ENCODE results near the gene SYT11. TPM values are rescaled to one million over a fixed set of nuclear protein-coding genes. Genes with fewer than 3 reads are reported as not detected.
A peak's percentile ranks its signal among the peaks of the same experiment; 100 is the strongest.

The SYT11 gene
- total RNA-seq, 1 donor from 2014 or later: 6.3 TPM

- H4K20me1 ChIP-seq (ENCODE audit: low read depth): peaks cover 46% of the 10 kb centered on the region
- peak overlapping the region; percentile 93 for H3K4me3 ChIP-seq
- peaks cover 30% of the 10 kb centered on the region for H3F3A ChIP-seq (ENCODE audit: low read depth)
- H3K27ac ChIP-seq: peak overlapping the region; percentile 61
- peaks cover 56% of the 10 kb centered on the region for H3K79me2 ChIP-seq (ENCODE audit: low read depth)
- H3K9me3 Mint-ChIP-seq: no peaks in the 10 kb centered on the region
- no peak overlapping the region for H3K4me3 Mint-ChIP-seq
- H3K4me2 ChIP-seq: peak overlapping the region; percentile 92
- no peak for TF ChIP-seq EZH2 (IDR thresholded peaks at IDR 0.05)
- TF ChIP-seq EZH2phosphoT487 (IDR thresholded peaks at IDR 0.05): no peak
- TF ChIP-seq CTCF (IDR thresholded peaks at IDR 0.05): no peak
- H2AFZ ChIP-seq (replicated peaks): peak overlapping the region; percentile 34
- peaks cover 22% of the 10 kb centered on the region for H3K36me3 ChIP-seq
- peak overlapping the region; percentile 90 for H3K9ac ChIP-seq
- peaks cover 17% of the 10 kb centered on the region for H3K4me1 Mint-ChIP-seq
- H3K36me3 Mint-ChIP-seq: peaks cover 18% of the 10 kb centered on the region
- peaks cover 23% of the 10 kb centered on the region for H3K4me1 ChIP-seq
- H3K27ac Mint-ChIP-seq: no peak overlapping the region
- no peaks in the 10 kb centered on the region for H3K9me3 ChIP-seq (ENCODE audit: low read depth)
- H3K27me3 ChIP-seq: no peaks in the 10 kb centered on the region
- no peak for DNase-seq (ENCODE audit: low spot score)
- peaks cover 2% of the 10 kb centered on the region for H3K27me3 Mint-ChIP-seq (ENCODE audit: insufficient read depth, low read depth)
These were observed 74.3 kb downstream of the SYT11 start for GRCh38 chr1:155933591-155934096.

GRCh38 chr1:155934097-155934935 lies 74.9 kb downstream of the SYT11 start, which contains the start of gene KHDC4:
Gene KHDC4, minus strand, starts transcription at chr1:155934413. Its CDS starts 40 bp downstream, at chr1:155934373.
- Mint-ChIP-seq H3K9me3 (no peaks in the 10 kb centered on the region), H3K4me1 (peaks cover 17% of the 10 kb centered on the region), H3K27me3 (ENCODE audit: insufficient read depth, low read depth) (peaks cover 4% of the 10 kb centered on the region), H3K36me3 (peaks cover 14% of the 10 kb centered on the region), H3K4me3 (no peak within 1 kb of the TSS), H3K27ac (no peak within 1 kb of the TSS)
- peak within 1 kb of the TSS; percentile 90 for H3K9ac ChIP-seq
- H3K4me1 ChIP-seq: peaks cover 23% of the 10 kb centered on the region
- H2AFZ ChIP-seq (replicated peaks): peak within 1 kb of the TSS; percentile 74
- H3K36me3 ChIP-seq: peaks cover 17% of the 10 kb centered on the region
- peak within 1 kb of the TSS; percentile 92 for H3K4me2 ChIP-seq
- no peaks in the 10 kb centered on the region for H3K9me3 ChIP-seq (ENCODE audit: low read depth)
- H3F3A ChIP-seq (ENCODE audit: low read depth): peaks cover 30% of the 10 kb centered on the region
- peak; percentile 97 for DNase-seq (ENCODE audit: low spot score)
- no peaks in the 10 kb centered on the region for H3K27me3 ChIP-seq
- TF ChIP-seq EZH2phosphoT487 (IDR thresholded peaks at IDR 0.05): no peak
- TF ChIP-seq CTCF (IDR thresholded peaks at IDR 0.05): no peak
- peak within 1 kb of the TSS; percentile 76 for H3K27ac ChIP-seq
- H4K20me1 ChIP-seq (ENCODE audit: low read depth): peaks cover 42% of the 10 kb centered on the region
- H3K4me3 ChIP-seq: peak within 1 kb of the TSS; percentile 93
- peaks cover 49% of the 10 kb centered on the region for H3K79me2 ChIP-seq (ENCODE audit: low read depth)

Small RNA genes lying within 50 kb of the gene (small RNA-seq; reads per million reads assigned to genes)
- gene RF00015 (not detected), gene SCARNA4 (not detected), gene SNORA80E (17.3 reads per million, percentile 97 among the genes with 10 or more reads in this experiment)

Other genes starting within 250 kb of the SYT11 start
- 36.6 and 45.9 TPM in 2 replicates for gene MSTO1, start 249.3 kb upstream of the SYT11 start, total RNA-seq (ENCODE audit: low replicate concordance)
- 42.7 and 44.8 TPM in 2 replicates for gene YY1AP1, start 170.8 kb upstream of the SYT11 start, total RNA-seq (ENCODE audit: low replicate concordance)
- gene DAP3, start 170.5 kb upstream of the SYT11 start, total RNA-seq (ENCODE audit: low replicate concordance): 70.9 and 112 TPM in 2 replicates
- gene GON4L, start 2.4 kb upstream of the SYT11 start, total RNA-seq (ENCODE audit: low replicate concordance): 31.4 and 41.8 TPM in 2 replicates
- 41.5 and 51.3 TPM in 2 replicates for gene RIT1, start 51.8 kb downstream of the SYT11 start, total RNA-seq (ENCODE audit: low replicate concordance)
- 91.5 and 91.9 TPM in 2 replicates for gene KHDC4, start 74.8 kb downstream of the SYT11 start, total RNA-seq (ENCODE audit: low replicate concordance)
- gene RXFP4, start 82.1 kb downstream of the SYT11 start, total RNA-seq (ENCODE audit: low replicate concordance): not detected in 2 replicates
- 79.7 and 108 TPM in 2 replicates for gene ARHGEF2, start 119.0 kb downstream of the SYT11 start, total RNA-seq (ENCODE audit: low replicate concordance)
- gene SSR2, start 161.4 kb downstream of the SYT11 start, total RNA-seq (ENCODE audit: low replicate concordance): 293 and 314 TPM in 2 replicates
- 43.7 and 64.9 TPM in 2 replicates for gene UBQLN4, start 194.2 kb downstream of the SYT11 start, total RNA-seq (ENCODE audit: low replicate concordance)
- 29.4 and 50.6 TPM in 2 replicates for gene LAMTOR2, start 195.2 kb downstream of the SYT11 start, total RNA-seq (ENCODE audit: low replicate concordance)
- 2.4 and 7.7 TPM in 2 replicates for gene RAB25, start 201.6 kb downstream of the SYT11 start, total RNA-seq (ENCODE audit: low replicate concordance)
- 32.2 and 62.6 TPM in 2 replicates for gene MEX3A, start 222.9 kb downstream of the SYT11 start, total RNA-seq (ENCODE audit: low replicate concordance)

All from neural progenitor cell (in vitro differentiated cells).